Gastrocnemius medialis (tissue), 4 donors: ENCODE data around the gene GIMD1.

Experiments used
- POLR2A ChIP-seq, 2 donors: fragments of 450-650 bp; IDR thresholded peaks; one replicate each; pipeline ENCODE4 v1.6.1; 2017; ENCODE audit warnings: antibody characterized with exemption in 2 of 2, mild to moderate bottlenecking in 2 of 2, moderate library complexity in 2 of 2
- TF ChIP-seq, protein P1 (sequence below), 5 experiments: fragments of 450-650 bp in 3 of 5; fragments of 200-600 bp in 2 of 5; sonication (generic) in 2 of 5; IDR thresholded peaks in 4 of 5; conservative IDR thresholded peaks in 1 of 5; 1 replicate in 4 of 5; 2 replicates in 1 of 5; pipeline ENCODE4 v1.5.1; 2016 to 2019; ENCODE audit warnings: antibody characterized with exemption in 5 of 5, mild to moderate bottlenecking in 3 of 5, moderate library complexity in 3 of 5

GRCh38 chr4:106371161-106371560 is 2.6 kb upstream of the GIMD1 start:
- TF ChIP-seq, protein P1, sequence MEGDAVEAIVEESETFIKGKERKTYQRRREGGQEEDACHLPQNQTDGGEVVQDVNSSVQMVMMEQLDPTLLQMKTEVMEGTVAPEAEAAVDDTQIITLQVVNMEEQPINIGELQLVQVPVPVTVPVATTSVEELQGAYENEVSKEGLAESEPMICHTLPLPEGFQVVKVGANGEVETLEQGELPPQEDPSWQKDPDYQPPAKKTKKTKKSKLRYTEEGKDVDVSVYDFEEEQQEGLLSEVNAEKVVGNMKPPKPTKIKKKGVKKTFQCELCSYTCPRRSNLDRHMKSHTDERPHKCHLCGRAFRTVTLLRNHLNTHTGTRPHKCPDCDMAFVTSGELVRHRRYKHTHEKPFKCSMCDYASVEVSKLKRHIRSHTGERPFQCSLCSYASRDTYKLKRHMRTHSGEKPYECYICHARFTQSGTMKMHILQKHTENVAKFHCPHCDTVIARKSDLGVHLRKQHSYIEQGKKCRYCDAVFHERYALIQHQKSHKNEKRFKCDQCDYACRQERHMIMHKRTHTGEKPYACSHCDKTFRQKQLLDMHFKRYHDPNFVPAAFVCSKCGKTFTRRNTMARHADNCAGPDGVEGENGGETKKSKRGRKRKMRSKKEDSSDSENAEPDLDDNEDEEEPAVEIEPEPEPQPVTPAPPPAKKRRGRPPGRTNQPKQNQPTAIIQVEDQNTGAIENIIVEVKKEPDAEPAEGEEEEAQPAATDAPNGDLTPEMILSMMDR (IDR thresholded peaks at IDR 0.05 in 4 of 5, conservative IDR thresholded peaks at IDR 0.05 in 1 of 5): no peak
- no peak for TF ChIP-seq POLR2A (IDR thresholded peaks at IDR 0.05)
